GM12878 (cell line): ENCODE data around the gene ZNF182.

ENCODE experiments used
- ATF3 ChIP-seq: IDR thresholded peaks from 2 replicates; pipeline ENCODE4 v1.6.1; 2011; ENCODE audit warnings: low read depth, mild to moderate bottlenecking, low read length, moderate library complexity, borderline replicate concordance; ENCODE audit errors: extremely low read depth
- CBX5 ChIP-seq: sonication (generic); IDR thresholded peaks from 2 replicates; pipeline ENCODE4 v1.6.1; 2016; ENCODE audit warnings: low read depth, moderate library complexity, mild to moderate bottlenecking, inconsistent platforms
- CEBPB ChIP-seq, 2 experiments: fragments of 150-350 bp in 1 of 2; IDR thresholded peaks; 2 replicates each; pipeline ENCODE4 v1.6.1; 2012 to 2014; ENCODE audit warnings: low read depth in 2 of 2, low read length in 2 of 2, borderline replicate concordance in 1 of 2, inconsistent platforms in 1 of 2
- CTCF ChIP-seq, 3 experiments: IDR thresholded peaks in 2 of 3; conservative IDR thresholded peaks in 1 of 3; 2 replicates each; pipeline ENCODE4 v1.5.1; 2011; ENCODE audit warnings: low read depth in 3 of 3, low read length in 3 of 3, mild to moderate bottlenecking in 3 of 3, control low read depth in 2 of 3, moderate library complexity in 2 of 3, inconsistent platforms in 1 of 3, mixed read lengths in 1 of 3; ENCODE audit not compliant: control insufficient read depth in 2 of 3, insufficient read depth in 1 of 3; ENCODE audit errors: extremely low read depth in 1 of 3
- IKZF1 ChIP-seq: fragments of 450-650 bp; conservative IDR thresholded peaks from 2 replicates; pipeline ENCODE4 v1.6.1; 2017; ENCODE audit warnings: antibody characterized with exemption, mild to moderate bottlenecking
- MEF2A ChIP-seq: IDR thresholded peaks from 2 replicates; pipeline ENCODE4 v1.6.1; 2011; ENCODE audit warnings: low read depth, mild to moderate bottlenecking, low read length, moderate library complexity; ENCODE audit not compliant: insufficient read depth
- NFIC ChIP-seq: IDR thresholded peaks from 2 replicates; pipeline ENCODE4 v1.6.1; 2012; ENCODE audit warnings: low read depth, mild to moderate bottlenecking, inconsistent platforms, low read length, moderate library complexity
- POLR2A ChIP-seq: IDR thresholded peaks from 2 replicates; pipeline ENCODE4 v1.6.1; 2011; ENCODE audit warnings: low read depth, mild to moderate bottlenecking, low read length
- POLR2AphosphoS5 ChIP-seq: IDR thresholded peaks from 2 replicates; pipeline ENCODE4 v1.6.1; 2011; ENCODE audit warnings: mild to moderate bottlenecking, low read length, inconsistent platforms
- POU2F2 ChIP-seq: IDR thresholded peaks from 3 replicates; pipeline ENCODE4 v1.6.1; 2011; ENCODE audit warnings: low read depth, mild to moderate bottlenecking, low read length, borderline replicate concordance
- SIX5 ChIP-seq: IDR thresholded peaks from 2 replicates; pipeline ENCODE4 v1.6.1; 2011; ENCODE audit warnings: mild to moderate bottlenecking, low read depth, low read length, moderate library complexity; ENCODE audit not compliant: severe bottlenecking
- SMC3 ChIP-seq: IDR thresholded peaks from 2 replicates; pipeline ENCODE4 v1.6.1; 2011; ENCODE audit warnings: low read length, improper control_type of control experiment, borderline replicate concordance
- SRF ChIP-seq, 2 experiments: IDR thresholded peaks; 2 replicates each; pipeline ENCODE4 v1.6.1; 2011; ENCODE audit warnings: low read depth in 2 of 2, low read length in 2 of 2, mild to moderate bottlenecking in 1 of 2, moderate library complexity in 1 of 2
- TCF7 ChIP-seq: IDR thresholded peaks from 2 replicates; pipeline ENCODE4 v1.6.1; 2014; ENCODE audit warnings: antibody characterized with exemption, borderline replicate concordance

GRCh38 chrX:47941423-47941822, 62.4 kb downstream of the ZNF182 start:
- TF ChIP-seq SIX5 (no peak), MEF2A (no peak), POLR2A (no peak), IKZF1 (no peak), ATF3 (no peak), CTCF (IDR thresholded peaks at IDR 0.05 in 2 of 3, conservative IDR thresholded peaks at IDR 0.05 in 1 of 3; ENCODE audit: control insufficient read depth in 2 of 3, extremely low read depth in 1 of 3, insufficient read depth in 1 of 3, low read depth in 3 of 3, low read length in 3 of 3) (no peak), CEBPB (IDR thresholded peaks at IDR 0.05; ENCODE audit: borderline replicate concordance in 1 of 2, low read depth in 2 of 2, low read length in 2 of 2) (no peak), NFIC (no peak), POLR2AphosphoS5 (no peak), POU2F2 (no peak), TCF7 (no peak), SRF (IDR thresholded peaks at IDR 0.05; ENCODE audit: low read depth in 2 of 2, low read length in 2 of 2) (no peak), CBX5 (no peak), SMC3 (no peak)
